ENCODE results near the gene SH3RF3. TPM values are rescaled to one million over a fixed set of nuclear protein-coding genes. Genes with fewer than 3 reads are reported as not detected.
"Not testable (repeated sequence)": the region's sequence is repeated elsewhere in the genome, so short reads cannot be mapped to it uniquely, and the experiment has no call there.

SH3RF3 gene
- total RNA-seq, 4 donors from 2014 or later = 2.8 to 5.7 (median 3.0) TPM

- H3K4me3 ChIP-seq = no peak overlapping the region
- H3K36me3 ChIP-seq = no peaks in the 10 kb centered on the region
- H3K9me3 ChIP-seq = no peaks in the 10 kb centered on the region
- H3K27ac ChIP-seq = peak overlapping the region in 2 of 4 donors; percentile 7 to 37
- TF ChIP-seq CTCF (IDR thresholded peaks at IDR 0.05 in 4 of 5, conservative IDR thresholded peaks at IDR 0.05 in 1 of 5) = no peak
- TF ChIP-seq POLR2A (IDR thresholded peaks at IDR 0.05) = no peak
- no peaks in the 10 kb centered on the region for H3K27me3 ChIP-seq
- ATAC-seq (peak; percentile 19 to 24), DNase-seq (no peak)
- in situ Hi-C loops (cut with MboI; ENCODE audit: low sequenced_read_pairs in 4 of 4) (no loop called here), intact Hi-C loops (cut with DNase I; ENCODE audit: low total_unique reads) (no loop called here)
- peaks cover 20 to 25% of the 10 kb centered on the region in 2 donors for H3K4me1 ChIP-seq
Measured at GRCh38 chr2:109218792-109219126, 89.8 kb downstream of the SH3RF3 start.

- peaks cover 14 to 15% of the 10 kb centered on the region in 2 donors for H3K4me1 ChIP-seq
- no peak for DNase-seq
- no peak overlapping the region for H3K27ac ChIP-seq
- no peak for TF ChIP-seq POLR2A (IDR thresholded peaks at IDR 0.05)
- no peak for TF ChIP-seq CTCF (IDR thresholded peaks at IDR 0.05 in 4 of 5, conservative IDR thresholded peaks at IDR 0.05 in 1 of 5)
- no peak overlapping the region for H3K4me3 ChIP-seq
- H3K36me3 ChIP-seq = no peaks in the 10 kb centered on the region
- in situ Hi-C loops (cut with MboI; ENCODE audit: low sequenced_read_pairs in 4 of 4) (no loop called here), intact Hi-C loops (cut with DNase I; ENCODE audit: low total_unique reads) (no loop called here)
- no peaks in the 10 kb centered on the region for H3K9me3 ChIP-seq
- ATAC-seq = no peak
- H3K27me3 ChIP-seq = no peaks in the 10 kb centered on the region
Measured at GRCh38 chr2:109220860-109221259, 91.9 kb downstream of the SH3RF3 start.

- H3K27ac ChIP-seq; H3K27me3 ChIP-seq; DNase-seq; H3K4me3 ChIP-seq; in situ Hi-C loops (cut with MboI; ENCODE audit: low sequenced_read_pairs in 4 of 4); ATAC-seq; H3K9me3 ChIP-seq; H3K36me3 ChIP-seq; intact Hi-C loops (cut with DNase I; ENCODE audit: low total_unique reads): not testable (repeated sequence)
- peaks cover 14 to 15% of the 10 kb centered on the region in 2 donors for H3K4me1 ChIP-seq
Measured at GRCh38 chr2:109221316-109221715, 92.3 kb downstream of the SH3RF3 start.

- H3K4me1 ChIP-seq = peaks cover 13 to 15% of the 10 kb centered on the region in 2 donors
- in situ Hi-C loops (cut with MboI; ENCODE audit: low sequenced_read_pairs in 4 of 4) (no loop called here), intact Hi-C loops (cut with DNase I; ENCODE audit: low total_unique reads) (no loop called here)
- no peaks in the 10 kb centered on the region for H3K9me3 ChIP-seq
- H3K4me3 ChIP-seq = no peak overlapping the region
- H3K27me3 ChIP-seq = no peaks in the 10 kb centered on the region
- ATAC-seq (no peak), DNase-seq (no peak)
- H3K27ac ChIP-seq = no peak overlapping the region
- no peak for TF ChIP-seq CTCF (IDR thresholded peaks at IDR 0.05 in 4 of 5, conservative IDR thresholded peaks at IDR 0.05 in 1 of 5)
- no peak for TF ChIP-seq POLR2A (IDR thresholded peaks at IDR 0.05)
- no peaks in the 10 kb centered on the region for H3K36me3 ChIP-seq
Measured at GRCh38 chr2:109222422-109222821, 93.4 kb downstream of the SH3RF3 start.

GRCh38 chr2:109222825-109223471, 93.9 kb downstream of the SH3RF3 start:
- Histone ChIP-seq H3K4me1 (peaks cover 8 to 12% of the 10 kb centered on the region in 2 donors), H3K36me3 (no peaks in the 10 kb centered on the region), H3K27me3 (no peaks in the 10 kb centered on the region), H3K27ac (no peak overlapping the region), H3K4me3 (no peak overlapping the region), H3K9me3 (no peaks in the 10 kb centered on the region)
- intact Hi-C loops (cut with DNase I; ENCODE audit: low total_unique reads) (no loop called here), in situ Hi-C loops (cut with MboI; ENCODE audit: low sequenced_read_pairs in 4 of 4) (no loop called here)
- no peak for TF ChIP-seq POLR2A (IDR thresholded peaks at IDR 0.05)
- TF ChIP-seq CTCF (IDR thresholded peaks at IDR 0.05 in 4 of 5, conservative IDR thresholded peaks at IDR 0.05 in 1 of 5) = no peak
- DNase-seq (no peak), ATAC-seq (no peak)
